ENCODE results near the gene SBF2.

DNA sequence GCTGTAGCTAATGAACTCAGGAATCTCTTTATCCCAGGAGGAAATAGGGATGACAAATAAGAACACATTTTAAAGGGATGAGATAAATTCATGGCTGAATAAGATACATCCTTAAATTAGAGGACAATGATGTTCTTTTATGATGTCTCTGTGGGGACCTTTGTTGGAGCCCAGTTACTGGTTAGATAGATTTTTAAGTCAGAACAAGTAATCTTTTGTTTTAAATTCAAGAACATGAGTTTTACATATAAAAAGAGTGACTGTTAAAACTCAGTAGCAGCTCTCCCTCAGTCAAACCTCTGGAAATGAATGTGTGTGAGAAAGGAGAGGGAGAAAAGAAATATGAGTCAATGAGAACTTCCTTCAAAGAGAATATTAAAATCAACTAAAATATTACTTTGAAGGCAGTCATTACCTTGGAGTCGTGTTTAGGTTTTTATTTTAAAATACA lies 388.5 kb downstream of the SBF2 start:
- TF ChIP-seq, protein P1, sequence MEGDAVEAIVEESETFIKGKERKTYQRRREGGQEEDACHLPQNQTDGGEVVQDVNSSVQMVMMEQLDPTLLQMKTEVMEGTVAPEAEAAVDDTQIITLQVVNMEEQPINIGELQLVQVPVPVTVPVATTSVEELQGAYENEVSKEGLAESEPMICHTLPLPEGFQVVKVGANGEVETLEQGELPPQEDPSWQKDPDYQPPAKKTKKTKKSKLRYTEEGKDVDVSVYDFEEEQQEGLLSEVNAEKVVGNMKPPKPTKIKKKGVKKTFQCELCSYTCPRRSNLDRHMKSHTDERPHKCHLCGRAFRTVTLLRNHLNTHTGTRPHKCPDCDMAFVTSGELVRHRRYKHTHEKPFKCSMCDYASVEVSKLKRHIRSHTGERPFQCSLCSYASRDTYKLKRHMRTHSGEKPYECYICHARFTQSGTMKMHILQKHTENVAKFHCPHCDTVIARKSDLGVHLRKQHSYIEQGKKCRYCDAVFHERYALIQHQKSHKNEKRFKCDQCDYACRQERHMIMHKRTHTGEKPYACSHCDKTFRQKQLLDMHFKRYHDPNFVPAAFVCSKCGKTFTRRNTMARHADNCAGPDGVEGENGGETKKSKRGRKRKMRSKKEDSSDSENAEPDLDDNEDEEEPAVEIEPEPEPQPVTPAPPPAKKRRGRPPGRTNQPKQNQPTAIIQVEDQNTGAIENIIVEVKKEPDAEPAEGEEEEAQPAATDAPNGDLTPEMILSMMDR (conservative IDR thresholded peaks at IDR 0.05 in 1 of 2, IDR thresholded peaks at IDR 0.05 in 1 of 2; ENCODE audit: extremely low read depth in 1 of 2, insufficient read depth in 1 of 2, low read depth in 1 of 2, low read length in 2 of 2) = no peak
- no peak for TF ChIP-seq EZH2 (IDR thresholded peaks at IDR 0.05; ENCODE audit: borderline replicate concordance, low read length)

All from mammary epithelial cell (primary cell).